Measurements from ENCODE around the gene CKAP2L. TPM values are rescaled to one million over a fixed set of nuclear protein-coding genes. Genes with fewer than 3 reads are reported as not detected.

Gene CKAP2L, protein sequence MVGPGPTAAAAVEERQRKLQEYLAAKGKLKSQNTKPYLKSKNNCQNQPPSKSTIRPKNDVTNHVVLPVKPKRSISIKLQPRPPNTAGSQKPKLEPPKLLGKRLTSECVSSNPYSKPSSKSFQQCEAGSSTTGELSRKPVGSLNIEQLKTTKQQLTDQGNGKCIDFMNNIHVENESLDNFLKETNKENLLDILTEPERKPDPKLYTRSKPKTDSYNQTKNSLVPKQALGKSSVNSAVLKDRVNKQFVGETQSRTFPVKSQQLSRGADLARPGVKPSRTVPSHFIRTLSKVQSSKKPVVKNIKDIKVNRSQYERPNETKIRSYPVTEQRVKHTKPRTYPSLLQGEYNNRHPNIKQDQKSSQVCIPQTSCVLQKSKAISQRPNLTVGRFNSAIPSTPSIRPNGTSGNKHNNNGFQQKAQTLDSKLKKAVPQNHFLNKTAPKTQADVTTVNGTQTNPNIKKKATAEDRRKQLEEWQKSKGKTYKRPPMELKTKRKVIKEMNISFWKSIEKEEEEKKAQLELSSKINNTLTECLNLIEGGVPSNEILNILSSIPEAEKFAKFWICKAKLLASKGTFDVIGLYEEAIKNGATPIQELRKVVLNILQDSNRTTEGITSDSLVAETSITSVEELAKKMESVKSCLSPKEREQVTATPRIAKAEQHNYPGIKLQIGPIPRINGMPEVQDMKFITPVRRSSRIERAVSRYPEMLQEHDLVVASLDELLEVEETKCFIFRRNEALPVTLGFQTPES
- total RNA-seq, result under 1 TPM in 2 of 4 donors, not detected in 2; 0.07 to 0.16 TPM

DNA sequence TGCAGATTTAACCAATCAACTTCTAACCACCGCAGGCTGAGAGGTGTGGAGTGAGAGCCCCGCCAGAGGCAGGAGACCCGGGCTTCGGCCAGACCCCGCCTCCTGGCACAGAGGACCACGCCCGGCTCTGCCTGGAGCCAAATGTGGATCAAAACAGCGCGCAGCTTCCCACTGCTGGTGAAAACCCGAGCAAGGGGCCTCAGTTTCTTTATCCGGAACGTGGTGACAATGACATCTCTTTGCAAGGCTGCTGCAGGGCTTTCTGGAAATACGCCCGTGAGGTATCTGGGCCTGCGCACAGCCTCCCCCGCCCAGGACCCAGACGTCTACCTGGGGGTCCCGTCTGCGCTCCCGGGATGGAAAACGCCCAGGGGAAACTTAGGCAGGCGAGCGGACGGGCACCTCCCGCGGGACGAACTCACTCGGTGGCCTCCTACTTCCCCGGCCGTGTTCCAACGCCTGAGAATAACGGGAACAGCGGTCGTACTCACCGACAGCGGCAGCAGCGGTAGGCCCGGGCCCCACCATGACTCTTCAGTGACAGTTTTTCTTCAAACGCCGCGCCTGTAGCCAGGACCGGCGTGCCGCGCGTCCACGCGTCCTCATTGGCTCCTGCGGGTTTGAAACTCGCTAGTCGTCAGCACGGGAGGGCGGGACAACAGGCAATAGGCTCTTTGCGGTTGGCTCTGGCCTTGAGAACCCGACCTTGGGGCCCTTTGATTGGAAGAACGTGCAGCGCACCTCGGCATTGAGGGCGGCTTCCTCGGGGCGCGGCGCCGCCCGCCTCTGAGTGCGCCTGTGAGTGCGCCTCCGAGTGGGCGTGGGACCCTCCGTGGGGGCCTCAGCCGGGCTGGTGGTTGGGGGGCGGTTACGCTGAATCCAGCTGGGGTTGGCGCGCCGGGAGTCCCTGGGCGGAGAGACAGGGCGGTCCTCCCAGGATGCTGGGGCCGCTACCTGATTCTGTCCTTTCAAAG lies at the start of gene CKAP2L:
TSS of gene CKAP2L (minus strand) at position 539 of the 974 bp plus-strand sequence. CDS start at position 528, 11 bp downstream.
- in situ Hi-C loops (cut with MboI; ENCODE audit: low sequenced_read_pairs in 4 of 4), result no loop called here
- TF ChIP-seq, protein P1, sequence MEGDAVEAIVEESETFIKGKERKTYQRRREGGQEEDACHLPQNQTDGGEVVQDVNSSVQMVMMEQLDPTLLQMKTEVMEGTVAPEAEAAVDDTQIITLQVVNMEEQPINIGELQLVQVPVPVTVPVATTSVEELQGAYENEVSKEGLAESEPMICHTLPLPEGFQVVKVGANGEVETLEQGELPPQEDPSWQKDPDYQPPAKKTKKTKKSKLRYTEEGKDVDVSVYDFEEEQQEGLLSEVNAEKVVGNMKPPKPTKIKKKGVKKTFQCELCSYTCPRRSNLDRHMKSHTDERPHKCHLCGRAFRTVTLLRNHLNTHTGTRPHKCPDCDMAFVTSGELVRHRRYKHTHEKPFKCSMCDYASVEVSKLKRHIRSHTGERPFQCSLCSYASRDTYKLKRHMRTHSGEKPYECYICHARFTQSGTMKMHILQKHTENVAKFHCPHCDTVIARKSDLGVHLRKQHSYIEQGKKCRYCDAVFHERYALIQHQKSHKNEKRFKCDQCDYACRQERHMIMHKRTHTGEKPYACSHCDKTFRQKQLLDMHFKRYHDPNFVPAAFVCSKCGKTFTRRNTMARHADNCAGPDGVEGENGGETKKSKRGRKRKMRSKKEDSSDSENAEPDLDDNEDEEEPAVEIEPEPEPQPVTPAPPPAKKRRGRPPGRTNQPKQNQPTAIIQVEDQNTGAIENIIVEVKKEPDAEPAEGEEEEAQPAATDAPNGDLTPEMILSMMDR (IDR thresholded peaks at IDR 0.05 in 4 of 5, conservative IDR thresholded peaks at IDR 0.05 in 1 of 5), result no peak
- TF ChIP-seq POLR2A (IDR thresholded peaks at IDR 0.05), result peak in 1 of 2 donors; percentile 9
- H3K36me3 ChIP-seq, result no peaks in the 10 kb centered on the region
- intact Hi-C loops (cut with DNase I; ENCODE audit: low total_unique reads), result no loop called here
- peak within 1 kb of the TSS; percentile 76 to 92 (median 80) for H3K4me3 ChIP-seq
- no peaks in the 10 kb centered on the region for H3K27me3 ChIP-seq
- peak; percentile 93 to 95 for DNase-seq
- peak within 1 kb of the TSS in 3 of 4 donors; percentile 23 to 56 (median 50) for H3K27ac ChIP-seq
- H3K4me1 ChIP-seq, result peaks cover 4 to 13% of the 10 kb centered on the region in 2 donors
- peak; percentile 100 for ATAC-seq
- no peaks in the 10 kb centered on the region for H3K9me3 ChIP-seq

DNA sequence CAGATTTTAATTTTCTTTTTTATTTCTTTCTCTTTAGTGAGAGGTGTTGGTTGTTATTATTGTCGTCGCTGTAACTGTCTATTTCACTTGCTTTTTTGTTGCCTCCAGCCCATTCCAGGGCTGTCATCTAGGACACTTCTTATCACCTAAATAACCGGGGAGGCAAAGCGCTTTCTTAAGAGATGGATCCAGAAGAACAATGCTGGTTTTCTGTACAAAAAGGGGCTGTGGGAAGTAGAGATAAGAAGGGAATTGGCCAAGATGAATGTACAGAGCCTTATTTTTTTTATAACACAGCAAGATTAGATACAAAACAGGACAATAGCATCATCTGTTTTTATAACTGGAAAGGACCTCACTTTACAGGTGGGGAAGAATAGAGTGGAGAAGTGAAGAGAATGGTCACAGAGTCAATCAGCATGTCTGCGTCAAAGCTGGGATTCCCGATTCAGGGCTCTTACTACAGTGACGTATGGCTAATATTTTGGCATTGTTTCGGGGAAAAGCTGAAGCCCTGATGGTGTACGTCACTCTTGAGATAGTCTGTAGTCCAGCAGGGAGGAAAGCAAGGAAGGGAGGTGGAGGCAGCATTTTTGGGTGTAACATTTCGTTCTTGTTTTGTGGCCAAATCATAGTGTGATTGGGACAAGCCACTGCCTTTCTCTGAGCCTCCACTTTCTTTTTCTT lies 49.0 kb upstream of the CKAP2L start:
- H3K27ac ChIP-seq, result no peak overlapping the region
- DNase-seq, result no peak
- ATAC-seq, result no peak
- in situ Hi-C loops (cut with MboI; ENCODE audit: low sequenced_read_pairs in 4 of 4), result no loop called here
- no peak overlapping the region for H3K4me3 ChIP-seq
- no peaks in the 10 kb centered on the region for H3K27me3 ChIP-seq
- intact Hi-C loops (cut with DNase I; ENCODE audit: low total_unique reads), result no loop called here
- H3K36me3 ChIP-seq, result no peaks in the 10 kb centered on the region
- no peak for TF ChIP-seq POLR2A (IDR thresholded peaks at IDR 0.05)
- TF ChIP-seq, protein P1 (IDR thresholded peaks at IDR 0.05 in 4 of 5, conservative IDR thresholded peaks at IDR 0.05 in 1 of 5), result no peak
- peaks cover 6 to 8% of the 10 kb centered on the region in 2 donors for H3K4me1 ChIP-seq
- H3K9me3 ChIP-seq, result no peaks in the 10 kb centered on the region

DNA sequence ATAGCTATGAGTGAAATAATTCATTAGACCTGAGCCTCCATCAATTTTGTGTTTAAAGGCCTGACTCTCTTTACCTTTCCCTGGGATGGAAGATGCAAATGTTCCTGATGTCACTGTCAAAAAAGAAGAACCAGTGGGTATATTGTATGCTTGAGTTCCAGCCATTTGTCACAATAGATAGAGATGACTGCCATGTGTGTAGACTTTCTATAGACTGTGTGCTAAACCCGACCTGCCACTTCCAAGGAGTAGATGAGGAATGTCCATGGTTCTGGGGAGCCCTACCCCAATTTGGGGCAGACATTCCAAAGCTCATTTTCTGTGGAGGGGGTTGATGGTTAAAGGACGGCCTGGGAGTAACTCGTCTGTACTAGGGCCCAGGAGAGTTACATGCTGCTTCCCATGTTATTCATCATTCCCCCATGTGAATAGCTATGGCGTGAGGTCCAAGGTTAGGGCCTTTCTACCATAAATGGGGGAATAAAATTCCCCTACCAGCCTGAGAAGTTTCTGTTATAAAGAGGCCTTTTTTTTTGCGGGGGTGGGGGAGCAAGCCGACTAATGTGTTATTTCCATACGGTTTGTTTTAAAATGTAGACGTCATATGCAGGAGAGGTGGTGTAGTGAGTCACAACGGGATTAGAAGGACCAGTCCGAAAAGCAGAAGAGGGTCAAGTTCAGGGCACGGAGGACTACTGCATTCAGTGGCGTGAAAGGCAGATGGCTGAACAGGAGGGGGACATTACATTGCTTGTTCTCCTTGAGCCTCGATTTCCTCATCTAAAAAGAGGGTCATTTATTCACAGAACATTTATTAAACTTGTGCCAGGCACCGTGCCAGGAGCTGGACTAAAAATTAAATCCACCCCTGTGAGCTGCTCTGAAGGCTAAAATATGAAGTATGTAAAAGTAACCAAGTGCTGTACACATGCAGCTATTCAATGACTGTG lies 48.2 kb upstream of the CKAP2L start:
- intact Hi-C loops (cut with DNase I; ENCODE audit: low total_unique reads), result no loop called here
- Histone ChIP-seq H3K36me3 (no peaks in the 10 kb centered on the region), H3K27me3 (no peaks in the 10 kb centered on the region), H3K4me1 (peaks cover 6 to 8% of the 10 kb centered on the region in 2 donors), H3K27ac (peak overlapping the region in 1 of 4 donors; percentile 5), H3K9me3 (no peaks in the 10 kb centered on the region), H3K4me3 (no peak overlapping the region)
- TF ChIP-seq, protein P1 (IDR thresholded peaks at IDR 0.05 in 4 of 5, conservative IDR thresholded peaks at IDR 0.05 in 1 of 5), result no peak
- no peak for TF ChIP-seq POLR2A (IDR thresholded peaks at IDR 0.05)
- ATAC-seq (no peak), DNase-seq (no peak)
- in situ Hi-C loops (cut with MboI; ENCODE audit: low sequenced_read_pairs in 4 of 4), result no loop called here
